GM18520 (cell line): ENCODE measurements around the gene ERC2.
"Not testable (repeated sequence)": the region's sequence is repeated elsewhere in the genome, so short reads cannot be mapped to it uniquely, and the experiment has no call there.

Experiments
- ATAC-seq: cut with Tn5 transposase; IDR thresholded peaks from one replicate; pipeline ENCODE4 v1.9.1; 2021; ENCODE audit not compliant: unreplicated experiment

The ERC2 gene

GRCh38 chr3:55858727-55859126 is 609.5 kb downstream of the ERC2 start:
- ATAC-seq, result no peak

GRCh38 chr3:55858302-55858701 is 610.0 kb downstream of the ERC2 start:
- ATAC-seq, result no peak

GRCh38 chr3:55857633-55858032 is 610.6 kb downstream of the ERC2 start:
- no peak for ATAC-seq

GRCh38 chr3:55855311-55855710 is 613.0 kb downstream of the ERC2 start:
- no peak for ATAC-seq

- ATAC-seq, result no peak
Measured at GRCh38 chr3:55854494-55854893, 613.8 kb downstream of the ERC2 start.

GRCh38 chr3:55852326-55852725 is 615.9 kb downstream of the ERC2 start:
- no peak for ATAC-seq

- ATAC-seq, result no peak
Measured at GRCh38 chr3:55842204-55842603, 626.1 kb downstream of the ERC2 start.

- not testable (repeated sequence) for ATAC-seq
Measured at GRCh38 chr3:55831876-55832275, 636.4 kb downstream of the ERC2 start.

GRCh38 chr3:55828712-55829111 is 639.6 kb downstream of the ERC2 start:
- ATAC-seq, result no peak

GRCh38 chr3:55827786-55828185 is 640.5 kb downstream of the ERC2 start:
- ATAC-seq, result no peak

GRCh38 chr3:55826731-55827496 is 641.4 kb downstream of the ERC2 start:
- ATAC-seq, result no peak

- ATAC-seq, result no peak
Measured at GRCh38 chr3:55826097-55826496, 642.2 kb downstream of the ERC2 start.

- ATAC-seq, result no peak
Measured at GRCh38 chr3:55824406-55824805, 643.9 kb downstream of the ERC2 start.

GRCh38 chr3:55823829-55824228 is 644.4 kb downstream of the ERC2 start:
- no peak for ATAC-seq

- no peak for ATAC-seq
Measured at GRCh38 chr3:55823001-55823400, 645.3 kb downstream of the ERC2 start.

GRCh38 chr3:55819005-55819404 is 649.3 kb downstream of the ERC2 start:
- no peak for ATAC-seq

GRCh38 chr3:55818485-55818884 is 649.8 kb downstream of the ERC2 start:
- no peak for ATAC-seq

GRCh38 chr3:55816794-55817576 is 651.3 kb downstream of the ERC2 start:
- ATAC-seq, result no peak

GRCh38 chr3:55815262-55815661 is 653.0 kb downstream of the ERC2 start:
- ATAC-seq, result no peak

GRCh38 chr3:55813268-55814097 is 654.8 kb downstream of the ERC2 start:
- no peak for ATAC-seq

GRCh38 chr3:55812394-55813013 is 655.8 kb downstream of the ERC2 start:
- no peak for ATAC-seq
